Keratinocyte (primary cell): ENCODE results near the gene SORBS1. TPM values are rescaled to one million over a fixed set of nuclear protein-coding genes. Genes with fewer than 3 reads are reported as not detected.

Experiments
- DNase-seq: peaks from one replicate; pipeline ENCODE4 v3.0.0-alpha.2; 2011; ENCODE audit warnings: low read depth, missing footprints, low spot score
- FAIRE-seq: peaks from 2 replicates; lab custom pipeline; 2011; peaks lifted over from hg19 to GRCh38; lab: Jason Lieb, UNC
- H2AFZ ChIP-seq: 2 replicates; pipeline ENCODE4 v1.6.0; 2012; ENCODE audit warnings: low read length, control low read depth, inconsistent platforms; ENCODE audit not compliant: control insufficient read depth
- H3K27ac ChIP-seq: 2 replicates; pipeline ENCODE4 v1.5.1; 2011; ENCODE audit warnings: low read length; ENCODE audit not compliant: control insufficient read depth, insufficient read depth
- H3K27me3 ChIP-seq: 3 replicates; pipeline ENCODE4 v1.6.0; 2011; ENCODE audit warnings: low read length; ENCODE audit not compliant: control insufficient read depth, insufficient read depth; ENCODE audit errors: extremely low read depth
- H3K36me3 ChIP-seq, 2 experiments: 2 replicates in 1 of 2; 3 replicates in 1 of 2; pipeline ENCODE4 v1.5.1; 2011; ENCODE audit warnings: low read length in 2 of 2, mild to moderate bottlenecking in 1 of 2; ENCODE audit not compliant: control insufficient read depth in 2 of 2, insufficient read depth in 2 of 2; ENCODE audit errors: extremely low read depth in 1 of 2
- H3K4me1 ChIP-seq: 3 replicates; pipeline ENCODE4 v1.5.1; 2011; ENCODE audit warnings: low read length; ENCODE audit not compliant: control insufficient read depth, insufficient read depth; ENCODE audit errors: extremely low read depth
- H3K4me2 ChIP-seq: 3 replicates; pipeline ENCODE4 v1.6.0; 2011; ENCODE audit warnings: low read depth, low read length; ENCODE audit not compliant: control insufficient read depth, insufficient read depth; ENCODE audit errors: extremely low read depth
- H3K4me3 ChIP-seq, 3 experiments: fragments of 200-600 bp in 1 of 3; sonication (generic) in 1 of 3; 2 replicates in 2 of 3; 3 replicates in 1 of 3; pipeline ENCODE4 v1.5.1; 2011 to 2016; ENCODE audit warnings: low read length in 3 of 3, mild to moderate bottlenecking in 3 of 3, control low read depth in 2 of 3, inconsistent platforms in 1 of 3, low read depth in 1 of 3, mixed read lengths in 1 of 3, mixed run types in 1 of 3, moderate library complexity in 1 of 3; ENCODE audit not compliant: control insufficient read depth in 2 of 3, insufficient read depth in 2 of 3; ENCODE audit errors: extremely low read depth in 1 of 3
- H3K79me2 ChIP-seq: 2 replicates; pipeline ENCODE4 v1.6.0; 2012; ENCODE audit warnings: low read length; ENCODE audit not compliant: control insufficient read depth, insufficient read depth
- H3K9ac ChIP-seq: 3 replicates; pipeline ENCODE4 v1.6.0; 2011; ENCODE audit warnings: low read length; ENCODE audit not compliant: control insufficient read depth, insufficient read depth; ENCODE audit errors: extremely low read depth
- H3K9me1 ChIP-seq: 3 replicates; pipeline ENCODE4 v1.6.0; 2011; ENCODE audit warnings: low read length; ENCODE audit not compliant: control insufficient read depth, insufficient read depth; ENCODE audit errors: extremely low read depth
- H3K9me3 ChIP-seq: 2 replicates; pipeline ENCODE4 v1.5.1; 2012; ENCODE audit warnings: low read depth, low read length; ENCODE audit not compliant: control insufficient read depth
- H4K20me1 ChIP-seq: 3 replicates; pipeline ENCODE4 v1.6.0; 2011; ENCODE audit warnings: low read length; ENCODE audit not compliant: control insufficient read depth, insufficient read depth; ENCODE audit errors: extremely low read depth
- EZH2 ChIP-seq: IDR thresholded peaks from one replicate; pipeline ENCODE4 v1.6.1; 2012; ENCODE audit warnings: inconsistent platforms, mild to moderate bottlenecking, low read length, moderate library complexity
- dilution Hi-C: fragments of 300-500 bp; cut with MboI; formaldehyde crosslinking; loops from one replicate; pipeline ENCODE4 v1.7.0; 2020; ENCODE audit warnings: low sequenced_read_pairs; ENCODE audit not compliant: extremely low pct_ligation_motif_present
- polyA plus RNA-seq, 5 experiments: library from polyadenylated mRNA; depleted of rRNA in 3 of 5; stranded (reverse) in 3 of 5; stranded (forward) in 1 of 5; unstranded in 1 of 5; fragments of >200 nt; gene quantifications; 1 replicate in 1 of 5; 2 replicates in 3 of 5; 3 replicates in 1 of 5; pipeline versions ENCODE4 v1.2.1 to v1.2.3, GENCODE V29; 2011 to 2012; ENCODE audit warnings: missing spikeins in 2 of 5, low read depth in 1 of 5, low replicate concordance in 1 of 5
- TF ChIP-seq, protein P1 (sequence below), 3 experiments: IDR thresholded peaks in 1 of 3; conservative IDR thresholded peaks in 1 of 3; optimal IDR thresholded peaks in 1 of 3; 2 replicates in 2 of 3; 3 replicates in 1 of 3; pipeline versions ENCODE3 to v1.5.1; 2011; ENCODE audit warnings: low read length in 3 of 3, mild to moderate bottlenecking in 3 of 3, moderate library complexity in 2 of 3, control low read depth in 1 of 3, inconsistent platforms in 1 of 3; ENCODE audit not compliant: insufficient read depth in 2 of 3; ENCODE audit errors: extremely low read depth in 1 of 3

Gene SORBS1
- polyA plus RNA-seq, 1 donor (not counting 4 experiments of a cell fraction or from before 2014, with no cell fraction given), result 0.42 TPM

DNA sequence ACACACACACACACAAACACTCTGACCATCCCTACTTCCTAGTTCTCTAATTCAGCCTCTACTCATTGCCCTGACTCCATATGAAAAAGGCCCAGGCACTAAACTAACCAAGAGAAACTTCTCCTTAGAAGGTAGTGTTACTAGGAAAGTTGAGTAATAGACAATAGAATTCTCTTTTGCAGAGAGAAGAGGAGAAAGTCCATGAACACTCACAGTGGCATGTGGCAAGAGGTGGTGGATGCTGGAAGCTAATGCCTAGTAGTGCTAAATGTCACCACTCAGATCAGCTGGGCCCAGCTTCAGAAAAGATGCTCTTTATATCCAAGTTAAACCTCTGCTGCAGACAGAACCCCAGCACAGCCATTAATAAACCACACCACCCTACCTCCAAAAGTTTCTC, 58.2 kb downstream of the SORBS1 start:
- no peak overlapping the region for H3K4me2 ChIP-seq
- no peak overlapping the region for H3K27ac ChIP-seq
- no peaks in the 10 kb centered on the region for H3K27me3 ChIP-seq
- no peaks in the 10 kb centered on the region for H3K9me3 ChIP-seq
- no peaks in the 10 kb centered on the region for H3K36me3 ChIP-seq
- H3K79me2 ChIP-seq, result no peaks in the 10 kb centered on the region
- DNase-seq (no peak), FAIRE-seq (no peak)
- TF ChIP-seq EZH2, result no peak
- TF ChIP-seq, protein P1, sequence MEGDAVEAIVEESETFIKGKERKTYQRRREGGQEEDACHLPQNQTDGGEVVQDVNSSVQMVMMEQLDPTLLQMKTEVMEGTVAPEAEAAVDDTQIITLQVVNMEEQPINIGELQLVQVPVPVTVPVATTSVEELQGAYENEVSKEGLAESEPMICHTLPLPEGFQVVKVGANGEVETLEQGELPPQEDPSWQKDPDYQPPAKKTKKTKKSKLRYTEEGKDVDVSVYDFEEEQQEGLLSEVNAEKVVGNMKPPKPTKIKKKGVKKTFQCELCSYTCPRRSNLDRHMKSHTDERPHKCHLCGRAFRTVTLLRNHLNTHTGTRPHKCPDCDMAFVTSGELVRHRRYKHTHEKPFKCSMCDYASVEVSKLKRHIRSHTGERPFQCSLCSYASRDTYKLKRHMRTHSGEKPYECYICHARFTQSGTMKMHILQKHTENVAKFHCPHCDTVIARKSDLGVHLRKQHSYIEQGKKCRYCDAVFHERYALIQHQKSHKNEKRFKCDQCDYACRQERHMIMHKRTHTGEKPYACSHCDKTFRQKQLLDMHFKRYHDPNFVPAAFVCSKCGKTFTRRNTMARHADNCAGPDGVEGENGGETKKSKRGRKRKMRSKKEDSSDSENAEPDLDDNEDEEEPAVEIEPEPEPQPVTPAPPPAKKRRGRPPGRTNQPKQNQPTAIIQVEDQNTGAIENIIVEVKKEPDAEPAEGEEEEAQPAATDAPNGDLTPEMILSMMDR (optimal IDR thresholded peaks at IDR 0.05 in 1 of 3, IDR thresholded peaks at IDR 0.05 in 1 of 3, conservative IDR thresholded peaks at IDR 0.05 in 1 of 3; ENCODE audit: extremely low read depth in 1 of 3, insufficient read depth in 2 of 3, low read length in 3 of 3), result no peak
- no peaks in the 10 kb centered on the region for H4K20me1 ChIP-seq
- H3K9ac ChIP-seq, result no peak overlapping the region
- H3K9me1 ChIP-seq, result no peaks in the 10 kb centered on the region
- H3K4me1 ChIP-seq, result peaks cover 5% of the 10 kb centered on the region
- dilution Hi-C loops, result no loop called here
- no peak overlapping the region for H2AFZ ChIP-seq
- no peak overlapping the region for H3K4me3 ChIP-seq

DNA sequence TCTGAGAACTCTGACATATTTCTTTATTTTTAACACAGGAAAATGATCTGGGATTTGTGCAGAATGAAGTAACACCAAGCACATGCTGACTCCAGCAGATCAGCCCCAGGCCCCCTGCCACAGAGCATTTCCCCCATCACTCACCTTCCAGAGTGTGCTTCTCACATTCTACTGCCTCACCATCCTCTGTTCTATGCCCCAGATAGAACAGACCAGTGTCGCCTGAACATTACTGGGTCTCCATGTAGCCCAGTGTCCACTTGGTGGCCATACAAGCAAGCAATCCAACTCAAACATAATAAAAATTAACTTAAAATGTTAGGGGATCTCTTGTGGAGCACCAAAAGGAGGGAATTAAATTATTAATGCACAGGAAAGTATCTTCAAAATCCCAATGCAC, 58.8 kb downstream of the SORBS1 start:
- FAIRE-seq (no peak), DNase-seq (no peak)
- dilution Hi-C loops, result no loop called here
- no peak overlapping the region for H2AFZ ChIP-seq
- H3K79me2 ChIP-seq, result no peaks in the 10 kb centered on the region
- TF ChIP-seq EZH2, result no peak
- TF ChIP-seq, protein P1 (optimal IDR thresholded peaks at IDR 0.05 in 1 of 3, IDR thresholded peaks at IDR 0.05 in 1 of 3, conservative IDR thresholded peaks at IDR 0.05 in 1 of 3; ENCODE audit: extremely low read depth in 1 of 3, insufficient read depth in 2 of 3, low read length in 3 of 3), result no peak
- H3K9ac ChIP-seq, result no peak overlapping the region
- no peaks in the 10 kb centered on the region for H3K9me1 ChIP-seq
- H3K36me3 ChIP-seq, result no peaks in the 10 kb centered on the region
- H3K27ac ChIP-seq, result no peak overlapping the region
- H3K4me1 ChIP-seq, result peaks cover 5% of the 10 kb centered on the region
- no peaks in the 10 kb centered on the region for H3K27me3 ChIP-seq
- no peak overlapping the region for H3K4me3 ChIP-seq
- H3K4me2 ChIP-seq, result no peak overlapping the region
- no peaks in the 10 kb centered on the region for H4K20me1 ChIP-seq
- no peaks in the 10 kb centered on the region for H3K9me3 ChIP-seq
